Epidermal melanocyte (primary cell): ENCODE results near the gene IL13RA1.
"Not testable (repeated sequence)": the region's sequence is repeated elsewhere in the genome, so short reads cannot be mapped to it uniquely, and the experiment has no call there.

Experiments
- DNase-seq: peaks from one replicate; pipeline ENCODE4 v3.0.0; 2011; ENCODE audit warnings: low spot score; ENCODE audit not compliant: insufficient read length

The IL13RA1 gene

DNA sequence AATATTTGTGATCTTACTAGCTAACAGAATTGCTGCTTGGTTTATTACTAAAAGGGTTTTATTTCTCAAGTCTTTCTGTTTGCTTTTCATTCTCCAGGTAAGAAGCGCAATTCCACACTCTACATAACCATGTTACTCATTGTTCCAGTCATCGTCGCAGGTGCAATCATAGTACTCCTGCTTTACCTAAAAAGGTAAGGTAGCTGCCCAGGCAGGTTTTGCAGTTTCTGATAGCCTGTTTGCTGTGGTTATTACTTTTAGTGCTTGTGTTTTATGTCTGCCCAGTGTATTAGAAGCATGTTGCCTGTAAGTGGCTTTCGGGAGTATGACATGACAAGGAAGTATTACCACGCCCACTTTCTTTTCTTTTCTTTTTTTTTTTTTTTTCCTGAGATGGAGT, 46.4 kb downstream of the IL13RA1 start:
- no peak for DNase-seq

DNA sequence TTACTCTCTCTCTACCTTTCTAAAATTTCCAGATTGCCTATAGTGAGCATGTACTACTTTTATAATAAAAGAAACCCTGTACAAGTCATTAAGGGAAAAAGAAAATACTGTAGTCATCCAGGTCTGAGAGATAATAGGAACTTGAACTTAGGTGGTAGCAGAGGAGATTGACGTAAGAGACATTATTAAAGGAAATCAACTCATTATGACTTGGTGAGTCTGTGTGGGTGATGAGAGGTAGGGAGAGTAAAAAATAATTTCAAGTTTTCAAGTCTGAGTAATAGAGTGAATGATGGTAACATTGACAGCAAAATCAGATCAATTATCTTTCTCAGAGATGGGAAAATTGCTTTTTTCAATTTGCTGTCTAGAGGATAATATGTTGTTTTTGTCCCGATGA, 52.2 kb downstream of the IL13RA1 start:
- no peak for DNase-seq

DNA sequence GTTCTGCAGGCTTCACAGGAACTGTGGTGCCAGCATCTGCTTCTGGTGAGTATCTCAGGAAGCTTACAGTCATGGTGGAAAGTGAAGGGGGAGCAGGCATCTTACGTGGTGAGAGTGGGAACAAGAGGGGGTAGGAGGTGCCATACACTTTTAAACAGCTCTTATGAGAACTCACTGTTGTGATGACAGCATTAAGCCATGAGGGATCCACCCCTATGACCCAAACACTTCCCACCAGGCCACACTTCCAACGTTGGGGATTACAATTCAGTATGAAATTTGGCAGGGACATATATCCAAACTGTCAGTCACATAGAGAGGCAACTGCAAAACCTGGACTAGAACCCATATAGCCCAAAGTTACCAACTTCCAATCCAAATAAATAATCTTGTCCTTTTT, 53.1 kb downstream of the IL13RA1 start:
- DNase-seq = no peak

DNA sequence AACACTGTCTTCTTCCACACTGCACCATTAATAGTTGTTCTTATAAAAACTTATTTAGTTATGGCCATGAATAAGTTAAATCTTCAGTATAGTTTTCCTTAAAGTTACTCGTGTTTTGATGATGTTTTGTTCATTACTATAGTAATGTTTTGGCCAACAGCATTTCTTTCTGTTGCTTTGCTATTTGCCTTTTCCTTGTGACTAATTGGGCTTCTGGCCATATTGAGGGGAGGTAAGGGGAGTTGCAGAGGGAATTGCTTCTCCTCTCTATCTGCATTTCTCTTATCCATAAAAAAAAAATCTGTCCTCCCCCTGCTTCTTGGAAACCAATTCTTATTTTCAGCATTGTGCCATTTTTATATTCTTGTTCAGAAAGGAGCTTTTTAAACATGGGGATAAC, 53.5 kb downstream of the IL13RA1 start:
- no peak for DNase-seq

DNA sequence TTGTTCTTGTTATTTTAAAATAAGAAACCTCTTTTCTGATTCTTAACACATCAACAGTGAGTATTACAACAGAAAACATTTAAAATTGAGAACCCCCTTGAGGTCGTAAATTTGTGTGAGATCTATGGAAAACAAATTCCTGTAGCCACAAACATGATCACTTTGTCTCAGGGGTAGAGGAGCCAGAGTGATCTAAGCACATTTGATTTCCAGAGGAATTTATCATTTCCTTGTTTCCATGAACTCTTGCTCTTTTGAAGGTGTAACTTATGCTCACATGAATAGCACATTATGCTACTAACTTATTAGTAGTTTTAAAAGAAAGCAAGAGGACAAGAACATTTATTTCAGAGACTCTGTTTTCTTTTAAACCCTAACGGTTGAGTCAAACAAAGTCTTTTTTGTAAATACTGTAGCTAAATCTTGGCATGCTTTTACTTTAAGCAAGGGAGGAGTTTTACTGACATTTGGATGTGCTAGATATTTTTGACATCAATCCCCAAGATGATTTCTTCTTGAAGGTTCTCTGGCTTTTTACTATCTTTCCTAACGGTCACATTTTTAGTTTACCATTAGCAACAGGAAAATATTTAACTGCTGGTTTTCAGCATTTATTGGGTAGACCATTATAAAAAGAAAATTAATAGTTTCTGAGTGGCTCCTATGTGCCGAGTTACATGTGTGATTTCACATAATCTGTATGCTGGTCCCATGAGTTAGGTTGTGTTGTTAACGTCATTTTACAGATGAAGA, 68.3 kb downstream of the IL13RA1 start:
- no peak for DNase-seq

DNA sequence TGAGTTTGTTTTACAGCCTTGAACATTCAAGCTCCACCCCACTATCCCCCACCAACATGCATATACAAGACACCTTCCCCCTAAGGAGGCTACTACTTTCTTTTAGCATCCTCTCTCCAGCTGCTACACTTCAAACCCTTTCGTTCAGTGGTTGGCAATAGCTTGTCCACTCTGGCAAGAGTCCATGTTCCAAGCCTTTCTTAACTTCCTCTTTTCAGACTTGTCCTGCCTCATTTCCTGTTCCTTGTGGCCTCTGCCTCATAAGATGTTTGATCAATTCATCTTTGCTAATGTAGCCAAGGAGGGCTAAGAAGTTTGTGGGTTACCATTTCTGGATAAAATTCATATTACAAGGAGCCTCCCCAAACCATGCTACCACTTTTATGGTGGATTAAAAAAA, 75.5 kb downstream of the IL13RA1 start:
- no peak for DNase-seq

DNA sequence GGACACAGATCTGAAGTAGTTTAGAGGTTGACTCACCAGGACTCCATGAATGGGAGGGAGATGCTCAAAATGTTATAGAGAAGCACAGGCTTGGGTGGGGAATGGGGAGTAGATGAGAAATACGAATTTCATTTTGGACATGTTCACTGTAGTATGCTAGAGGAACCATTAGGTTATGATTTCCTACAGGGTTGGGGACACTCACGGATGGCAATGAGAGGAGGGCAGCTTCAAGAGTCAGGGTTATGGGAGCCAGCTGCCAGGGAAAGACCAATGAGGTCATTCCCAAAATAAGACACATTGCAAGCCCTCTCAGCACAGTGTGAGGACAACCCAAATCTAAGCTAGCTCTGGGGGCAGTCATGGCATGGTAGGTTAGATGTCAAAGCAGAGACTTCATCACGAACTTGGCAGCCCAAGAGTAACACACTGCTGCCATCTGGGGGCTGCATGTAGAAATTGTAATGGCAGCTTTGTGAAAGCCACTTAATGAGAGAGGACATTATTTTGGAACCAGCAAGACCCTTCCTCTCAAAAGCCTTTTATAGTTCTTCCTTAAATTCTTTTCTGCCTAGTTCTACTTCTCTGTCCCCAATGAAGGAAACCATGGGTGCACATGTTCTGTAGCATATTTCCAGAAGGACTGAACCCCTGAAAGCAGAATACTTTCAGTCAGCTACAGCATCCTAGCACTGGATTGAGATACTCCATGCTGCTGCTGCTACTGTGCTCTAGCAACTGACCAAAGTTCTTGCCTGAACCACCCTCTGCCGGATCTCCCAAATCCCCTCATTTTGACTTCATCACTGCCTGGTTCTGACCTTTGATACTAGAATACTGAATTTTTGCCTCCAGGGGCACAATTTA, 80.0 kb downstream of the IL13RA1 start:
- no peak for DNase-seq

DNA sequence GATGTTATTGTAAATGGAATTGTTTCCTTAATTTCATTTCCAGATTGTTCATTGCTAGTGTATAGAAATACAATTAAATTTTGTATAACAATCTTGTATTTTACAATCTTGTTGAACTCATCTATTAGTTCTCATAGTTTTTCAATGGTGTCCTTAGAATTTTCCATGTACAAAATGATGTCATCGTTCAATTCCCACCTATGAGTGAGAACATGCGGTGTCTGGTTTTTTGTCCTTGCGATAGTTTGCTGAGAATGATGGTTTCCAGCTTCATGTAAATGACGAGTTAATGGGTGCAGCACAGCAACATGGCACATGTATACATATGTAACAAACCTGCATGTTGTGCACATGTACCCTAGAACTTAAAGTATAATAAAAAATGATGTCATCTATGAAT, 89.9 kb downstream of the IL13RA1 start:
- not testable (repeated sequence) for DNase-seq

DNA sequence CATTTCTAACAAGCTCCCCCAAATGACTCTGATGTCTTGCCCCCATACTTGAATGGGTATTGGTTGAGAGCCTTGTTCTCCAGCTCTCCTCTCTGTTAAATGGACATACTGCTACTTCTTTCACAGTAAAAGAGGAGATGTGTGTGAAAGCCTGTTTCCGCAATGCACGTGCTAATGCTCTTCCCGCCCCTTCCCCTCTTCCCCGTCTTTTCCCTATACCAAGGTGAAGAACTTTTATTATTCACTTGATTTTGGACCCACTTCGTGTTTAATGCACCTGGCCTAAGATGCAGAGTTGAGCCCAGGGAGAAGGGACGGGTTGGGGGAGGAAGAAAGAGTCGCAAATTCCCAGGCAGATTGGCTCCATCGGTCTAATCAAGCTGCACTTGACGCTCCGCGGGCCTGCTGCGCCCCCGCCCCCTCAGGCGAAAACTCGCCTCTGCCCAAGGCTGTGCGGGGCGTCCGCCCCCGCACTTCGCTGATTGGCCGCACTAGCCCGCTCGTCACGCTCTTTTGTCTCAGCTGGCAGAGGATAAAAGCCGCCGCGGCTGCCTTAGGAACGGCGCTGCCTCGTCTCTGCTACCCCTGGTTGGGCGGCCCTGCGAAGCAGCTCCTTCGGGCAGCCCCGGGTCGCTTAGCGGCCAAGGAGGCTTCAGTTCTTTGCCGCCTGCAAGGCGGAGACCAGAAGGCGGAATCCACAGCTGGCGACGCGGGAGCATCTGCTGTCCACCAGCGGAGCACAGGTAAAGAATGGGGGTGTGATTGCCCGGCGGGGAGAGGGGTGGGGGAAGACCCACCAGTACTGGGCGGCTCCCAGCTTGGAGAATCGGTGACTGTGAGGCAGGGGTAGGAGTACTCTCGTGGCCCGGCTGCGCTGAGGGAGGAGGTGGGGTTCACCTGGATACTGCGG, 96.1 kb downstream of the IL13RA1 start, which contains the start of gene ZCCHC12:
TSS of gene ZCCHC12 (plus strand) at position 562 of the 910 bp plus-strand sequence. CDS start 1,421 bp downstream, outside the sequence.
- DNase-seq = no peak

DNA sequence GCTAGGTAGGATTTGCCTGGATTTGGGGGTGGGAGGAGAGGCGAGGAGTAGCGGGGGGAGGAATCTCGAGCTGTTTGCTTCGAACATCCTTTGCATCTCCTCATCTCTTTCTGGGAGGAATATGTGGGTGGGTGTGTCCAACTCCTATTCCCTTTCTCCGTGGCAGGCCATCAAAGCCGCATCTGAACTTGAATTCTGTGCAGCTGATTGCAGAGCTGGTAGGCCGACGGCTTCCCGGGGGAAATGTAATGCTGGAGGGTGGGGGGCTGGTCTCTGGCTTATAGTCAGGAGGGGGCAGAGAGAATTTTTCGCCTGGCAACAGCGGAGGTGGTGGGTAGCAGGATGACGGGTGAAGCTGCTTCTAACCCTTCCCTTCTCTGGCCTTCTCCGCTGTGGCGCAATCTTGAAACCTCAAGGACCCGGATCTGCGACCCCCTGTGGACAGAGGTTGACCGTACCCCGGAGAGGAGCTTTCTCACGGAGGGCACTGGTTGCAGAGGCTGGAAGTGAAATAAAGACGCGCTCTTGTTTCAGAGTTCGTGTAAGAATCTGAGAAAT, 96.8 kb downstream of the IL13RA1 start:
- DNase-seq = no peak

DNA sequence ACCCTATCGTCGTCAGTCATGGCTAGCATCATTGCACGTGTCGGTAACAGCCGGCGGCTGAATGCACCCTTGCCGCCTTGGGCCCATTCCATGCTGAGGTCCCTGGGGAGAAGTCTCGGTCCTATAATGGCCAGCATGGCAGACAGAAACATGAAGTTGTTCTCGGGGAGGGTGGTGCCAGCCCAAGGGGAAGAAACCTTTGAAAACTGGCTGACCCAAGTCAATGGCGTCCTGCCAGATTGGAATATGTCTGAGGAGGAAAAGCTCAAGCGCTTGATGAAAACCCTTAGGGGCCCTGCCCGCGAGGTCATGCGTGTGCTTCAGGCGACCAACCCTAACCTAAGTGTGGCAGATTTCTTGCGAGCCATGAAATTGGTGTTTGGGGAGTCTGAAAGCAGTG, 97.8 kb downstream of the IL13RA1 start:
- DNase-seq = no peak

DNA sequence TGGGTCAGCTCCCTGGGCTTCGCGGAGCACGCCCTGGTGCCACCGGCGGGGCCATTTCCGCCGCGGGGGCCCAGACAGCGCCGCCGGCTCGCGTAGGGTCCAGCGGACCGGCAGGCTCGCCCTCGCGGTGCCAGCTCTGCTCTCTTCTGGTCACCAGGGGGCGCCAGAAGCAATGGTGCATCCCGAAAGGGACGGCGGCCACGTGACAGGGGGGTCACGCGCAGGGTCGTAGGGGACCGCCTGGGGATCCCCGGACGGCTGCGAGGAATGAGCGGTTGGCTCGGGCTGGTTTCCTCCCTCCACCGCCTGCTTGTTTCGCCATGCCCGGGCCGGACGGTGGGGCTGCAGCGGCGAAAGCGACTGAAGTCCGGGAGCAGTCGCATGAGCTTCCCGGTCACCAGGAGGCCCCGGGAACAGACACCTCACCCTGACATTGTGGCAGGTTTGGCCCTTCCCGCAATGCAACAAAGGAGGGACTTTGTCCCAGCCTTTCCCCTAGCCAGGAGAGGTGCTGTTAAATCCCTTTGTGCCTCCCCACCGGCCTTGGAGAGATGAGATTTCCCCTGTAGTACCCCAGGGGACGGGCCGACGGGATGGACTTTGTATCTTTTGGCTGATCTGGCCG, 112.0 kb downstream of the IL13RA1 start:
- peak; percentile 25 for DNase-seq
